Measurements from ENCODE around the gene FGF14.

FGF14 gene

GRCh38 chr13:101775267-101775666, 626.6 kb downstream of the FGF14 start:
- Histone ChIP-seq H3K4me2 (ENCODE audit: low read length) (no peak overlapping the region), H3K27me3 (ENCODE audit: control insufficient read depth, insufficient read depth, low read length) (no peaks in the 10 kb centered on the region), H3K36me3 (ENCODE audit: control insufficient read depth, insufficient read depth, low read length) (no peaks in the 10 kb centered on the region), H3K79me2 (no peaks in the 10 kb centered on the region), H3K9me3 (ENCODE audit: control insufficient read depth, low read length) (no peaks in the 10 kb centered on the region), H2AFZ (no peak overlapping the region), H3K9ac (no peak overlapping the region), H3K4me1 (no peaks in the 10 kb centered on the region), H3K27ac (no peak overlapping the region), H3K4me3 (ENCODE audit: low read depth, low read length) (no peak overlapping the region)
- TF ChIP-seq CTCF (IDR thresholded peaks at IDR 0.05): no peak

- no peak overlapping the region for H2AFZ ChIP-seq
- H3K27ac ChIP-seq: no peak overlapping the region
- no peaks in the 10 kb centered on the region for H3K4me1 ChIP-seq
- H3K4me3 ChIP-seq (ENCODE audit: low read depth, low read length): no peak overlapping the region
- H3K79me2 ChIP-seq: no peaks in the 10 kb centered on the region
- H3K4me2 ChIP-seq (ENCODE audit: low read length): no peak overlapping the region
- no peak overlapping the region for H3K9ac ChIP-seq
- no peaks in the 10 kb centered on the region for H3K36me3 ChIP-seq (ENCODE audit: control insufficient read depth, insufficient read depth, low read length)
- no peaks in the 10 kb centered on the region for H3K9me3 ChIP-seq (ENCODE audit: control insufficient read depth, low read length)
- no peak for TF ChIP-seq CTCF (IDR thresholded peaks at IDR 0.05)
- no peaks in the 10 kb centered on the region for H3K27me3 ChIP-seq (ENCODE audit: control insufficient read depth, insufficient read depth, low read length)
These were observed 627.5 kb downstream of the FGF14 start for GRCh38 chr13:101774393-101774792.

GRCh38 chr13:101773062-101773461, 628.8 kb downstream of the FGF14 start:
- no peaks in the 10 kb centered on the region for H3K4me1 ChIP-seq
- no peak for TF ChIP-seq CTCF (IDR thresholded peaks at IDR 0.05)
- no peak overlapping the region for H3K27ac ChIP-seq
- no peak overlapping the region for H3K9ac ChIP-seq
- no peaks in the 10 kb centered on the region for H3K9me3 ChIP-seq (ENCODE audit: control insufficient read depth, low read length)
- no peaks in the 10 kb centered on the region for H3K79me2 ChIP-seq
- H3K27me3 ChIP-seq (ENCODE audit: control insufficient read depth, insufficient read depth, low read length): no peaks in the 10 kb centered on the region
- no peak overlapping the region for H3K4me3 ChIP-seq (ENCODE audit: low read depth, low read length)
- no peaks in the 10 kb centered on the region for H3K36me3 ChIP-seq (ENCODE audit: control insufficient read depth, insufficient read depth, low read length)
- no peak overlapping the region for H2AFZ ChIP-seq
- no peak overlapping the region for H3K4me2 ChIP-seq (ENCODE audit: low read length)

GRCh38 chr13:101767131-101767530, 634.7 kb downstream of the FGF14 start:
- Histone ChIP-seq H2AFZ (no peak overlapping the region), H3K4me2 (ENCODE audit: low read length) (no peak overlapping the region), H3K4me1 (no peaks in the 10 kb centered on the region), H3K27ac (no peak overlapping the region), H3K9ac (no peak overlapping the region), H3K79me2 (no peaks in the 10 kb centered on the region), H3K36me3 (ENCODE audit: control insufficient read depth, insufficient read depth, low read length) (no peaks in the 10 kb centered on the region), H3K9me3 (ENCODE audit: control insufficient read depth, low read length) (no peaks in the 10 kb centered on the region), H3K4me3 (ENCODE audit: low read depth, low read length) (no peak overlapping the region), H3K27me3 (ENCODE audit: control insufficient read depth, insufficient read depth, low read length) (no peaks in the 10 kb centered on the region)
- TF ChIP-seq CTCF (IDR thresholded peaks at IDR 0.05): no peak

GRCh38 chr13:101763191-101763590, 638.7 kb downstream of the FGF14 start:
- Histone ChIP-seq H3K27me3 (ENCODE audit: control insufficient read depth, insufficient read depth, low read length) (no peaks in the 10 kb centered on the region), H3K27ac (no peak overlapping the region), H3K9me3 (ENCODE audit: control insufficient read depth, low read length) (no peaks in the 10 kb centered on the region), H2AFZ (no peak overlapping the region), H3K4me2 (ENCODE audit: low read length) (no peak overlapping the region), H3K9ac (no peak overlapping the region), H3K4me1 (no peaks in the 10 kb centered on the region), H3K79me2 (no peaks in the 10 kb centered on the region), H3K36me3 (ENCODE audit: control insufficient read depth, insufficient read depth, low read length) (no peaks in the 10 kb centered on the region), H3K4me3 (ENCODE audit: low read depth, low read length) (no peak overlapping the region)
- TF ChIP-seq CTCF (IDR thresholded peaks at IDR 0.05): no peak
